ENCODE data around the gene TMEM82. TPM values are rescaled to one million over a fixed set of nuclear protein-coding genes. Genes with fewer than 3 reads are reported as not detected.

TMEM82 gene
- total RNA-seq, 1 donor from 2014 or later = not detected

- H3K4me1 ChIP-seq = peaks cover 89% of the 10 kb centered on the region
- TF ChIP-seq CTCF (IDR thresholded peaks at IDR 0.05; ENCODE audit: borderline replicate concordance) = no peak
- H3K36me3 ChIP-seq = no peaks in the 10 kb centered on the region
- no peak for DNase-seq
- H3K27ac ChIP-seq (replicated peaks) = peak overlapping the region; percentile 17
- intact Hi-C loops (cut with micrococcal nuclease) = no loop called here
- no peak overlapping the region for H3K4me3 ChIP-seq
- H3K9me3 ChIP-seq (replicated peaks) = no peaks in the 10 kb centered on the region
- H3K27me3 ChIP-seq (ENCODE audit: low read depth) = no peaks in the 10 kb centered on the region
Observed at GRCh38 chr1:15701784-15702183, 40.5 kb upstream of the TMEM82 start.

GRCh38 chr1:15702722-15703550, 39.4 kb upstream of the TMEM82 start:
- peak overlapping the region; percentile 41 for H3K4me3 ChIP-seq
- peaks cover 89% of the 10 kb centered on the region for H3K4me1 ChIP-seq
- peak; percentile 38 for TF ChIP-seq CTCF (IDR thresholded peaks at IDR 0.05; ENCODE audit: borderline replicate concordance)
- no peaks in the 10 kb centered on the region for H3K36me3 ChIP-seq
- intact Hi-C loops (cut with micrococcal nuclease) = no loop called here
- peak overlapping the region; percentile 88 for H3K27ac ChIP-seq (replicated peaks)
- DNase-seq = no peak
- H3K9me3 ChIP-seq (replicated peaks) = no peaks in the 10 kb centered on the region
- H3K27me3 ChIP-seq (ENCODE audit: low read depth) = no peaks in the 10 kb centered on the region

GRCh38 chr1:15703562-15703961, 38.7 kb upstream of the TMEM82 start:
- Histone ChIP-seq H3K27me3 (ENCODE audit: low read depth) (no peaks in the 10 kb centered on the region), H3K4me3 (peak overlapping the region; percentile 41), H3K4me1 (peaks cover 89% of the 10 kb centered on the region), H3K9me3 (replicated peaks) (no peaks in the 10 kb centered on the region), H3K36me3 (no peaks in the 10 kb centered on the region), H3K27ac (replicated peaks) (peak overlapping the region; percentile 88)
- intact Hi-C loops (cut with micrococcal nuclease) = no loop called here
- no peak for TF ChIP-seq CTCF (IDR thresholded peaks at IDR 0.05; ENCODE audit: borderline replicate concordance)
- peak; percentile 74 for DNase-seq

DNA sequence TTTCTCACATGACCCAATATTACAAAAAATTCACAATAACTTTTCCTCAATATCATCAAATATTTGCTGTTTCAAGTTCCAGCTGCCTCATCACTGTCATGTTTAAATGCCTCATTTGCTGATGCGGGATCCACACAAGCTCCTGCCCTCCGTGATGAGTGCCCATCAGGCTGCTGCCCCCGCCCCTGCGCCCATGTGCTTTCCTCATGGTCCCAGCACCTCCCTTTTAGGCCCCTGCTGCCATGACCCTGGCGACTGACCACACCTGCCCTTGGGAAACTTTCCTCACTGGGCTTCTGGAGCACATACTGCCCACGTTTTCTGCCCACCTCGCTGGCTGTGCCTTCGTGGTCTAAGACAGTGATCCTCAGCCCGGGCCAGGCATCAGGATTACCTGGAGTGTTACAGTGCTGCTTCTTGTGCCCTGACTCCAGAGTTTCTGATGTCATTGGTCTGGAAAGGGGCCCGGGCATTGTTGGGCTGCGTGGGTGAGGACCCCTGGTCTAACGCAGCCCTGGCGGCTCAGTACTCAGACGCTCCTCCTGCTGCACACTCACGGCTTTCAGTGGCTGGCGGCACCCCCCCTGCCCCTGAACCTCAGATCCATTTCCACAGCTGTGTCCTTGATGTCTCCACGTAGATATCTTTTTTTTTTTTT, 37.6 kb upstream of the TMEM82 start:
- Histone ChIP-seq H3K27ac (replicated peaks) (peak overlapping the region; percentile 88), H3K36me3 (no peaks in the 10 kb centered on the region), H3K4me3 (no peak overlapping the region), H3K9me3 (replicated peaks) (no peaks in the 10 kb centered on the region), H3K27me3 (ENCODE audit: low read depth) (no peaks in the 10 kb centered on the region), H3K4me1 (peaks cover 99% of the 10 kb centered on the region)
- no peak for DNase-seq
- intact Hi-C loops (cut with micrococcal nuclease) = no loop called here
- no peak for TF ChIP-seq CTCF (IDR thresholded peaks at IDR 0.05; ENCODE audit: borderline replicate concordance)

GRCh38 chr1:15705184-15705566, 37.1 kb upstream of the TMEM82 start:
- intact Hi-C loops (cut with micrococcal nuclease) = no loop called here
- Histone ChIP-seq H3K27ac (replicated peaks) (peak overlapping the region; percentile 88), H3K9me3 (replicated peaks) (no peaks in the 10 kb centered on the region), H3K27me3 (ENCODE audit: low read depth) (no peaks in the 10 kb centered on the region), H3K4me1 (peaks cover 99% of the 10 kb centered on the region), H3K36me3 (no peaks in the 10 kb centered on the region), H3K4me3 (no peak overlapping the region)
- TF ChIP-seq CTCF (IDR thresholded peaks at IDR 0.05; ENCODE audit: borderline replicate concordance) = no peak
- no peak for DNase-seq
